ENCODE measurements around the gene POTEB3.
"Not testable (repeated sequence)": the region's sequence is repeated elsewhere in the genome, so short reads cannot be mapped to it uniquely, and the experiment has no call there.

Gene POTEB3

GRCh38 chr15:21440399-21440798 lies at the start of gene POTEB3:
Gene POTEB3, minus strand, starts transcription at chr15:21440499. Its CDS starts 488 bp downstream, at chr15:21440011.
- not testable (repeated sequence) for DNase-seq

- DNase-seq = not testable (repeated sequence)
Measured at GRCh38 chr15:21453683-21454082, 13.4 kb upstream of the POTEB3 start.

GRCh38 chr15:21451920-21452563 lies 11.7 kb upstream of the POTEB3 start:
- not testable (repeated sequence) for DNase-seq

GRCh38 chr15:21451487-21451886 lies 11.2 kb upstream of the POTEB3 start:
- not testable (repeated sequence) for DNase-seq

- not testable (repeated sequence) for DNase-seq
Measured at GRCh38 chr15:21407366-21407765, 32.9 kb downstream of the POTEB3 start.

GRCh38 chr15:21401531-21401930 lies 38.8 kb downstream of the POTEB3 start:
- not testable (repeated sequence) for DNase-seq

- not testable (repeated sequence) for DNase-seq
Measured at GRCh38 chr15:21399111-21399510, 41.2 kb downstream of the POTEB3 start.

- not testable (repeated sequence) for DNase-seq
Measured at GRCh38 chr15:21398511-21398910, 41.8 kb downstream of the POTEB3 start.

- DNase-seq = not testable (repeated sequence)
Measured at GRCh38 chr15:21397656-21398055, 42.6 kb downstream of the POTEB3 start.

- not testable (repeated sequence) for DNase-seq
Measured at GRCh38 chr15:21397186-21397585, 43.1 kb downstream of the POTEB3 start.

- DNase-seq = not testable (repeated sequence)
Measured at GRCh38 chr15:21385961-21386360, 54.3 kb downstream of the POTEB3 start.

- DNase-seq = not testable (repeated sequence)
Measured at GRCh38 chr15:21383866-21384485, 56.3 kb downstream of the POTEB3 start.

GRCh38 chr15:21373682-21374081 lies 66.6 kb downstream of the POTEB3 start:
- DNase-seq = not testable (repeated sequence)

GRCh38 chr15:21369177-21369576 lies 71.1 kb downstream of the POTEB3 start:
- DNase-seq = not testable (repeated sequence)

- not testable (repeated sequence) for DNase-seq
Measured at GRCh38 chr15:21368625-21369024, 71.7 kb downstream of the POTEB3 start.
